ENCODE data around the gene PRKN. TPM values are rescaled to one million over a fixed set of nuclear protein-coding genes. Genes with fewer than 3 reads are reported as not detected.

The PRKN gene
- total RNA-seq, 1 experiment from 2014 or later: not detected

DNA sequence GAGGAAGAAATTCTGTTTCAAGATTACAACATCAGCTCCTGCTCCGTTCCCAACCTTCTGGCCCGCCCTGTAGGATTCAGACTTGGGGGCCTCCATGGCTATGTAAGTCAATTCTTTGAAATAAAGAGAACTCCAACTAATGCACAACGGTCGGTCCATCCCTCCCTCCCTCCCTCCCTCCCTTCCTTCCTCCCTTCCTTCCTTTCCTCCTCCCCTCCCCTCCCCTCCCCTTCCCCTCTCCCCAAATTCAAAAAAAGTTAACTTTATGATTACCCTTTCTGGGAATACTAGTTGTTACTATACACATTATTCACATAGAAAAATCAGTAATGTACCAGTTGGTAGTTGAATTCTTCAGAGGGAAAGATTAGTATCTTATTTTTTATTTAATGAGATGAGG is 1274.0 kb downstream of the PRKN start:
- H3K9me2 ChIP-seq (ENCODE audit: insufficient read depth): no peaks in the 10 kb centered on the region; the same call in 1 of the 2 replicates
- no peak overlapping the region for H3K27ac ChIP-seq
- no peaks in the 10 kb centered on the region for H3F3A ChIP-seq (ENCODE audit: insufficient read depth, low read depth)
- no TSS peak for BruUV-seq (replicated peaks)
- no peak for DNase-seq
- H3K4me2 ChIP-seq: no peak overlapping the region
- no peak for TF ChIP-seq EZH2 (IDR thresholded peaks at IDR 0.05; ENCODE audit: low read depth)
- TF ChIP-seq, protein P1, sequence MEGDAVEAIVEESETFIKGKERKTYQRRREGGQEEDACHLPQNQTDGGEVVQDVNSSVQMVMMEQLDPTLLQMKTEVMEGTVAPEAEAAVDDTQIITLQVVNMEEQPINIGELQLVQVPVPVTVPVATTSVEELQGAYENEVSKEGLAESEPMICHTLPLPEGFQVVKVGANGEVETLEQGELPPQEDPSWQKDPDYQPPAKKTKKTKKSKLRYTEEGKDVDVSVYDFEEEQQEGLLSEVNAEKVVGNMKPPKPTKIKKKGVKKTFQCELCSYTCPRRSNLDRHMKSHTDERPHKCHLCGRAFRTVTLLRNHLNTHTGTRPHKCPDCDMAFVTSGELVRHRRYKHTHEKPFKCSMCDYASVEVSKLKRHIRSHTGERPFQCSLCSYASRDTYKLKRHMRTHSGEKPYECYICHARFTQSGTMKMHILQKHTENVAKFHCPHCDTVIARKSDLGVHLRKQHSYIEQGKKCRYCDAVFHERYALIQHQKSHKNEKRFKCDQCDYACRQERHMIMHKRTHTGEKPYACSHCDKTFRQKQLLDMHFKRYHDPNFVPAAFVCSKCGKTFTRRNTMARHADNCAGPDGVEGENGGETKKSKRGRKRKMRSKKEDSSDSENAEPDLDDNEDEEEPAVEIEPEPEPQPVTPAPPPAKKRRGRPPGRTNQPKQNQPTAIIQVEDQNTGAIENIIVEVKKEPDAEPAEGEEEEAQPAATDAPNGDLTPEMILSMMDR (conservative IDR thresholded peaks at IDR 0.05): no peak
- no peaks in the 10 kb centered on the region for H4K20me1 ChIP-seq (ENCODE audit: insufficient read depth)
- no peaks in the 10 kb centered on the region for H3K4me1 ChIP-seq (replicated peaks; ENCODE audit: insufficient read depth)
- no peaks in the 10 kb centered on the region for H3K36me3 ChIP-seq (ENCODE audit: low read depth)
- CTCF ChIA-PET: no interaction called here
- H2AFZ ChIP-seq: no peak overlapping the region
- peaks cover under 1% of the 10 kb centered on the region for H3K27me3 ChIP-seq (ENCODE audit: insufficient read depth, low read depth)
- intact Hi-C loops (cut with micrococcal nuclease; ENCODE audit: unreplicated experiment): no loop called here
- no peaks in the 10 kb centered on the region for H3K79me2 ChIP-seq (ENCODE audit: low read depth)
- no peak overlapping the region for H3K4me3 ChIP-seq
- POLR2A ChIA-PET (ENCODE audit: unreplicated experiment): no interaction called here
- H3K9me3 ChIP-seq (ENCODE audit: insufficient read depth, low read depth): no peaks in the 10 kb centered on the region

DNA sequence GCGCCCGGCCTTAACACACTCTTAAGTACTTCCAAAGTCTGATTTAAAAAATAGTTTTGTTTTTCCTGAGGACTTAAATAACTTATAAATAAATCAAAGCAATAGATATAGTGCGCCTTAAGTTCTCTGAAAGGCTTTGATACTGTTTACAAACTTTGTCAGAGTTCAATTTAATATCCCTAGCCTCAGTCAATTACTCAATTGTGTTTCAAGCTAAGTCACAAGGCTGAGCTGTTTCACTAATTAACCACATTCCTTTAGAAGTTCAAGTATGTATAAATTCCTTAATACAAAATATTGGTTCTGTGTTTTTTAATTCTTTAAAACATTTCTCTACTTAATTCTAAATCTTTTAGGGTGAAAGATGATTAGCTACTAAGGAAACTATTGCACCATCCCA is 1275.3 kb downstream of the PRKN start:
- ChIA-PET CTCF (no interaction called here), POLR2A (ENCODE audit: unreplicated experiment) (no interaction called here)
- Histone ChIP-seq H3F3A (ENCODE audit: insufficient read depth, low read depth) (no peaks in the 10 kb centered on the region), H3K79me2 (ENCODE audit: low read depth) (no peaks in the 10 kb centered on the region), H3K9me2 (ENCODE audit: insufficient read depth) (no peaks in the 10 kb centered on the region; the same call in 1 of the 2 replicates), H3K27me3 (ENCODE audit: insufficient read depth, low read depth) (peaks cover 14% of the 10 kb centered on the region), H3K4me3 (no peak overlapping the region), H2AFZ (no peak overlapping the region), H3K27ac (no peak overlapping the region), H3K9me3 (ENCODE audit: insufficient read depth, low read depth) (no peaks in the 10 kb centered on the region), H3K4me1 (replicated peaks; ENCODE audit: insufficient read depth) (no peaks in the 10 kb centered on the region), H3K36me3 (ENCODE audit: low read depth) (no peaks in the 10 kb centered on the region), H3K4me2 (no peak overlapping the region), H4K20me1 (ENCODE audit: insufficient read depth) (no peaks in the 10 kb centered on the region)
- no peak for DNase-seq
- TF ChIP-seq EZH2 (IDR thresholded peaks at IDR 0.05; ENCODE audit: low read depth): no peak
- TF ChIP-seq, protein P1 (conservative IDR thresholded peaks at IDR 0.05): no peak
- intact Hi-C loops (cut with micrococcal nuclease; ENCODE audit: unreplicated experiment): no loop called here
- BruUV-seq (replicated peaks): no TSS peak

DNA sequence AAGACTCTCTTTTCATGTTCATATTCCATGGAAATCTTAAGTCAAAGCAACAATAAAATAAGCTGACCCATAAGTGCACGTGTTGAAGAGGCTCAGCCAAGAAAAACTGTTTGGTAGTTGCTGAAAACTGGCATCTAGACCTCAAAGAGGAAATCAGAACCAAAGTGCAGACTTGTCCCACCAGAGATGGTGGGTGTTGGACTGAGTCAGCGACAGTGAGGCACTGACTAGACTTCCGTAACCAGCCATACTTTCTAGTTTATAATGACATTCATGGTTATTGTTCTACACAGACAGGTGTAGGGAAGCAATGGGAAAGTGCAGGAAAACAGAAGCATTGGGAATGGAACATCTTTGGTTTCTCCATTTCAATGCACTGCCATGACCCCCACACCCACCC is 1278.0 kb downstream of the PRKN start:
- Histone ChIP-seq H3K4me3 (no peak overlapping the region), H3K27me3 (ENCODE audit: insufficient read depth, low read depth) (peaks cover 34% of the 10 kb centered on the region), H3F3A (ENCODE audit: insufficient read depth, low read depth) (no peaks in the 10 kb centered on the region), H3K9me2 (ENCODE audit: insufficient read depth) (no peaks in the 10 kb centered on the region; the same call in 1 of the 2 replicates), H4K20me1 (ENCODE audit: insufficient read depth) (no peaks in the 10 kb centered on the region), H2AFZ (no peak overlapping the region), H3K79me2 (ENCODE audit: low read depth) (no peaks in the 10 kb centered on the region), H3K36me3 (ENCODE audit: low read depth) (no peaks in the 10 kb centered on the region), H3K9me3 (ENCODE audit: insufficient read depth, low read depth) (no peaks in the 10 kb centered on the region), H3K27ac (no peak overlapping the region), H3K4me2 (no peak overlapping the region), H3K4me1 (replicated peaks; ENCODE audit: insufficient read depth) (no peaks in the 10 kb centered on the region)
- ChIA-PET CTCF (no interaction called here), POLR2A (ENCODE audit: unreplicated experiment) (no interaction called here)
- no peak for DNase-seq
- BruUV-seq (replicated peaks): no TSS peak
- intact Hi-C loops (cut with micrococcal nuclease; ENCODE audit: unreplicated experiment): no loop called here
- TF ChIP-seq, protein P1 (conservative IDR thresholded peaks at IDR 0.05): no peak
- no peak for TF ChIP-seq EZH2 (IDR thresholded peaks at IDR 0.05; ENCODE audit: low read depth)
